Breast epithelium (tissue), 3 donors: ENCODE data around the gene PHLDA3.

Source experiments
- POLR2A ChIP-seq: fragments of 450-650 bp; IDR thresholded peaks from one replicate; pipeline ENCODE4 v1.6.1; 2016; ENCODE audit warnings: antibody characterized with exemption, mild to moderate bottlenecking, moderate library complexity
- TF ChIP-seq, protein P1 (sequence below), 3 donors: fragments of 450-650 bp; IDR thresholded peaks; one replicate each; pipeline ENCODE4 v1.5.1; 2016 to 2017; ENCODE audit warnings: antibody characterized with exemption in 3 of 3, mild to moderate bottlenecking in 3 of 3, moderate library complexity in 3 of 3

DNA sequence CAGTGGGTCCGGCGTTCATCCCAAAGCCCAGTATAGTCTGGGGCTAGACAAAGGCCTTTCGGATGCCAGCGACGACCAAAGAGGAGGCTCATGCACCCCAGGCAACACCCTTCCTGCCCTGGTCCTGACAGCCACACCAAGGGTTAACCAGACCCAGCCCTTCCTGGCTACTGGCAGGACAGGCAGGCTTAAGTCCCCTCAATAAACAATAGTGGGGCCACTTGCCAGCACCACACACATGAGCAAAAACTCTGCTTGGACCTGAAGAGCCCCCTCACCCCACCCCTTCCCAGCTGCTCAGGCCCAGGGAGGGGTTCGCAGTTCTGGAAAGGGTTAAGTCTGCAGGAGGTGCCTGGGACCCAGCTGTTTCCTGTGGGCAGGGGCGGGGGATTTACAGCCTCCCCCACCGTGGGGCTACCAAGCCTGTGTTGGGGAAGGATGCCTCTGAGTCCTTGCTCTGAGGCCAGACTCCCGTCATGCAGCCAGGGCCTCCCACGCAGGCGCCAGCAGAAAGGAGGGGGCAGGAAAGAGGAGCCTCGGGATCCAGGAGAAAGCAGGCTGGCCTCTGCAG lies 18.2 kb downstream of the PHLDA3 start:
- no peak for TF ChIP-seq POLR2A
- TF ChIP-seq, protein P1, sequence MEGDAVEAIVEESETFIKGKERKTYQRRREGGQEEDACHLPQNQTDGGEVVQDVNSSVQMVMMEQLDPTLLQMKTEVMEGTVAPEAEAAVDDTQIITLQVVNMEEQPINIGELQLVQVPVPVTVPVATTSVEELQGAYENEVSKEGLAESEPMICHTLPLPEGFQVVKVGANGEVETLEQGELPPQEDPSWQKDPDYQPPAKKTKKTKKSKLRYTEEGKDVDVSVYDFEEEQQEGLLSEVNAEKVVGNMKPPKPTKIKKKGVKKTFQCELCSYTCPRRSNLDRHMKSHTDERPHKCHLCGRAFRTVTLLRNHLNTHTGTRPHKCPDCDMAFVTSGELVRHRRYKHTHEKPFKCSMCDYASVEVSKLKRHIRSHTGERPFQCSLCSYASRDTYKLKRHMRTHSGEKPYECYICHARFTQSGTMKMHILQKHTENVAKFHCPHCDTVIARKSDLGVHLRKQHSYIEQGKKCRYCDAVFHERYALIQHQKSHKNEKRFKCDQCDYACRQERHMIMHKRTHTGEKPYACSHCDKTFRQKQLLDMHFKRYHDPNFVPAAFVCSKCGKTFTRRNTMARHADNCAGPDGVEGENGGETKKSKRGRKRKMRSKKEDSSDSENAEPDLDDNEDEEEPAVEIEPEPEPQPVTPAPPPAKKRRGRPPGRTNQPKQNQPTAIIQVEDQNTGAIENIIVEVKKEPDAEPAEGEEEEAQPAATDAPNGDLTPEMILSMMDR (IDR thresholded peaks at IDR 0.05), result no peak
